Neural progenitor cell (in vitro differentiated cells): Measurements from ENCODE around the gene MYO15B.

Source experiments
- EZH2 ChIP-seq: fragments of 200-600 bp; sonication (generic); IDR thresholded peaks from 2 replicates; pipeline ENCODE4 v1.6.1; 2017; ENCODE audit warnings: antibody characterized with exemption, mild to moderate bottlenecking, moderate library complexity
- EZH2phosphoT487 ChIP-seq: fragments of 200-600 bp; sonication (generic); IDR thresholded peaks from 2 replicates; pipeline ENCODE4 v1.6.1; 2017; ENCODE audit warnings: antibody characterized with exemption
- TF ChIP-seq, protein P1 (sequence below): fragments of 200-600 bp; sonication (generic); IDR thresholded peaks from 2 replicates; pipeline ENCODE4 v1.5.1; 2017; ENCODE audit warnings: antibody characterized with exemption, mild to moderate bottlenecking

DNA sequence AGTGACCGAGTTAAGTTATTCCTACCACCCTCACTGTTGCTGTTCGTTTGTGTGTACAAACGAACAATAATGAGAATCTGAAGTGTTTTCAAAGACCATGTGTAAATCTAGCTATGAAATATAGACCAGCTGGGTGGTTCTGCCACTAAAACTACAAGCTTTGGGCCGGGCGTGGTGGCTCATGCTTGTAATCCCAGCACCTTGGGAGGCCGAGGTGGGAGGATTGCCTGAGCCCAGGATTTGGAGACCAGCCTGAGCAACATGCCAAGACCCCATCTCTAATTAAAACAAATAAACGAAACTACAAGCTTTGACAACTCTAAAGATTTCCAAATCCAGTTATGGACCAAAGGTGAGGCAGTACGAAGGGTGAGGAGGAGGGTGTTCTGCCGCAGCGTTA, 78.4 kb downstream of the MYO15B start:
- TF ChIP-seq, protein P1, sequence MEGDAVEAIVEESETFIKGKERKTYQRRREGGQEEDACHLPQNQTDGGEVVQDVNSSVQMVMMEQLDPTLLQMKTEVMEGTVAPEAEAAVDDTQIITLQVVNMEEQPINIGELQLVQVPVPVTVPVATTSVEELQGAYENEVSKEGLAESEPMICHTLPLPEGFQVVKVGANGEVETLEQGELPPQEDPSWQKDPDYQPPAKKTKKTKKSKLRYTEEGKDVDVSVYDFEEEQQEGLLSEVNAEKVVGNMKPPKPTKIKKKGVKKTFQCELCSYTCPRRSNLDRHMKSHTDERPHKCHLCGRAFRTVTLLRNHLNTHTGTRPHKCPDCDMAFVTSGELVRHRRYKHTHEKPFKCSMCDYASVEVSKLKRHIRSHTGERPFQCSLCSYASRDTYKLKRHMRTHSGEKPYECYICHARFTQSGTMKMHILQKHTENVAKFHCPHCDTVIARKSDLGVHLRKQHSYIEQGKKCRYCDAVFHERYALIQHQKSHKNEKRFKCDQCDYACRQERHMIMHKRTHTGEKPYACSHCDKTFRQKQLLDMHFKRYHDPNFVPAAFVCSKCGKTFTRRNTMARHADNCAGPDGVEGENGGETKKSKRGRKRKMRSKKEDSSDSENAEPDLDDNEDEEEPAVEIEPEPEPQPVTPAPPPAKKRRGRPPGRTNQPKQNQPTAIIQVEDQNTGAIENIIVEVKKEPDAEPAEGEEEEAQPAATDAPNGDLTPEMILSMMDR = no peak
- TF ChIP-seq EZH2 = no peak
- no peak for TF ChIP-seq EZH2phosphoT487
